NCI-H146 treated with DMSO at 0.1 percent for 48 hours (cell line): ENCODE data around the gene LCOR.
A peak's percentile ranks its signal among the peaks of the same experiment; 100 is the strongest.

ENCODE experiments used
- DNase-seq: peaks from one replicate; lab custom pipeline; 2025; ENCODE audit not compliant: unreplicated experiment; lab: John Stamatoyannopoulos, UW

LCOR gene

GRCh38 chr10:96924861-96925260 lies 92.8 kb downstream of the LCOR start:
- DNase-seq: no peak

GRCh38 chr10:96930469-96930868 lies 98.4 kb downstream of the LCOR start:
- DNase-seq: no peak

GRCh38 chr10:96935148-96935547 lies 103.0 kb downstream of the LCOR start:
- no peak for DNase-seq

- DNase-seq: no peak
Observed at GRCh38 chr10:96935810-96936209, 103.7 kb downstream of the LCOR start.

- peak; percentile 28 for DNase-seq
Observed at GRCh38 chr10:96943161-96943560, 111.1 kb downstream of the LCOR start.

GRCh38 chr10:96947036-96947435 lies 114.9 kb downstream of the LCOR start:
- DNase-seq: no peak

- DNase-seq: no peak
Observed at GRCh38 chr10:96949039-96949683, 117.1 kb downstream of the LCOR start.

GRCh38 chr10:96951954-96952353 lies 119.9 kb downstream of the LCOR start:
- no peak for DNase-seq

GRCh38 chr10:96955794-96956193 lies 123.7 kb downstream of the LCOR start:
- no peak for DNase-seq

GRCh38 chr10:96958071-96958470 lies 126.0 kb downstream of the LCOR start:
- DNase-seq: no peak

- no peak for DNase-seq
Observed at GRCh38 chr10:96959733-96960132, 127.6 kb downstream of the LCOR start.

GRCh38 chr10:96960872-96961271 lies 128.8 kb downstream of the LCOR start:
- DNase-seq: no peak

GRCh38 chr10:96964131-96964530 lies 132.0 kb downstream of the LCOR start:
- no peak for DNase-seq

GRCh38 chr10:96967847-96968246 lies 135.7 kb downstream of the LCOR start:
- DNase-seq: no peak

GRCh38 chr10:96968682-96969423 lies 136.8 kb downstream of the LCOR start:
- DNase-seq: no peak

GRCh38 chr10:96971324-96971723 lies 139.2 kb downstream of the LCOR start:
- DNase-seq: no peak

GRCh38 chr10:96972264-96972663 lies 140.2 kb downstream of the LCOR start:
- DNase-seq: no peak

GRCh38 chr10:96973809-96974747 lies 142.0 kb downstream of the LCOR start:
- DNase-seq: no peak

- DNase-seq: no peak
Observed at GRCh38 chr10:96975136-96975535, 143.0 kb downstream of the LCOR start.

- no peak for DNase-seq
Observed at GRCh38 chr10:96978621-96979154, 146.6 kb downstream of the LCOR start.

GRCh38 chr10:96982149-96982930 lies 150.2 kb downstream of the LCOR start:
- no peak for DNase-seq
